Stimulated activated CD4-positive, alpha-beta T cell treated with anti-CD3 and anti-CD28 coated beads, Interleukin-4, amount 100 ng/mL, for 48 hours (primary cell): ENCODE results near the gene GAL3ST2.
"Not testable (repeated sequence)": the region's sequence is repeated elsewhere in the genome, so short reads cannot be mapped to it uniquely, and the experiment has no call there.

Source experiments
- DNase-seq, 2 donors: peaks; one replicate each; pipeline ENCODE4 v3.0.0-alpha.2; 2020; ENCODE audit warnings: low read depth in 2 of 2

GAL3ST2 gene

DNA sequence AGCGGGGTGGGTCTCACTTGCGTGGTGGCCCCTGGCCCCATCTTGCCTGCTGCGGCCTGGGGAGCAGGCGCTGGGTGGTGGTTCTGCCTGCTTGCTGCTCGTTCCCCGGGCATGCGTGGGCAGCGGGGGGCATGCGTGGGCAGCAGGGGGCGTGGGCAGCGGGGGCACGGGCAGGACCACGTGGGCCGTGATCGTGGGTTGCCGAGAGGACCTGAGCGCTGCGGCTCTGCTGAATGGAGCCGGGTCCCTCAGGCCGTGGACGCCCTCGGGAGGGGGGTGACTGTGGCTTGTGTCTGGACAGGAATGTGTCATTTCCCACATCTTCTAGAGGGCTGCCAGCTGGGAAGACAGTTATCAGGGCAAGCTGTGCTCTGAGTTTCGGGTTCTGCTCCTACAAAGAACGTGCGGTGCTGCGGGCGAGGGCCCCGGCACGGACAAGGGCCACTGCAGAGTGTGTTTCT lies 8.3 kb upstream of the GAL3ST2 start:
- DNase-seq, result no peak

DNA sequence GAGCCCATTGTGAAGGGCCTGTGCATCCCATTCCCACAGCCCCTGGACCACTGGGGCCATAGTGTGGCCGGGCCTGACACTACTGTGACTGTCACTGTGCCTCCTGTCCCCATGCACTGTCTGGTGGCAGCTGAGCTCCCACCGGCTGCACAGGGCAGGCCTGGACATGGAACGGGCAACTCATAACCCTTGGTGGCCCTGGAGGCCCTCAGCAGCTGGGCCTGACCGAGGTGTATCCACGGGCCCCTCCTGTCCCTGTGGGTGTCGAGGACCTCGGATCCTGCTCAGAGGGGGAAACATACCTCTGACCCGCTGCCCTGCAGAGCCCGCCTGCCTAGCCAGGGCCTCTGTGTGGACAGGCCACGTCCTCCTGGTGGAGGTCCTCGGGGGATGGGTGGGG lies 7.8 kb upstream of the GAL3ST2 start:
- DNase-seq, result no peak

DNA sequence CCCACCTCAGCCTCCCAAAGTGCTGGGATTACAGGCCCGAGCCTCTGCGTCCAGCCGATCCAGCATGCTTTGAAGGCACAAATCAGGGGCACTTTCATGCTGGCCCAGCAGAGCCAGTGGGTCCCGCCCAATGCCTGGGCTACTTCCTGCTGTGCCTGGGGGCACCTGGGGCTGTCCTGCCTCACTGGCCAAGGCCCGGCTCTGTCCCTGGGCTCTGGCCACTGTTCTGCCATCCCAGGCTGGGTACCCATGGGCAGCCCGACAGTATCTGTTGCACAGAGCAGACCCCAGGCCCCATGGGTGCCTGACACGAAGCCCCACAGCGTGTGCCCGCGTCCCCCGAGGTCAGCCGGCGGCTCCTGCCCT lies 6.8 kb upstream of the GAL3ST2 start:
- DNase-seq, result no peak

DNA sequence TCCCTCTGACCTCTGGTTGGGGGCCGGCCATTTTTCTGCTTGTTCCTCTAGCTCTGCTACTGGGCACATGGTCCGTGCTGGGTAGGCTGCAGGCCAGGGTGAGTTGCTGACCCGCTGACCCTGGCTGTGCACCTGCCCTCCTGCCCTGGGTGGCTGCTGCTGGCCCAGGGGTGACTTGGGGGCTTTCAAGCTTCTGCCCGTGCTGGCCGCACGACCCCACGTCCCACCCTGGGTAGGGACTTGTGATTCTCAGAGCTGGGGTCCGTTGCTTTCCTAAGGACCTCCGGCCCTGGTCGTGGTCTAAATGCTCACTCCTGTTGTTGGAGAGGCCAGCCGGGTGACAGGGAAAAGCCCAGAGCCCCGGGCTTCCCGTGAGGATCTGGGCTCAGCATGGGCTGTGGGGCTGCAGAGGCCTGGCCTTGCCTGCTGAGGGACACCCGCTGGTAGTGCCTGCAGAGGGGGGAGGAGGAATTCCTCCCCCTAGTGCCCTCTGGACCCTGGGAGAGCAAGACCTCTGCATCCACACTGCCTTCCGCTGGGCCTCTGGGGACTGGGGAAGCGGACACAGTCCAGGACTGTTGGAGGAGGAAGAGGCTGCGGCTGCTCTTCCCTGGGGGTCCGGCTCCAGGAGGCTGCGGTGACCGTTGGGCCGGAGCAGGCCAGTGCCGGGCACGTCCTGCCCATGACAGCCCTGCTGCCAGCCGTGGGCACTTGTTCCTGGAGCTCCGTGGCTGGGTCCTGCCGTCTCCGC lies 6.3 kb upstream of the GAL3ST2 start:
- DNase-seq, result no peak

DNA sequence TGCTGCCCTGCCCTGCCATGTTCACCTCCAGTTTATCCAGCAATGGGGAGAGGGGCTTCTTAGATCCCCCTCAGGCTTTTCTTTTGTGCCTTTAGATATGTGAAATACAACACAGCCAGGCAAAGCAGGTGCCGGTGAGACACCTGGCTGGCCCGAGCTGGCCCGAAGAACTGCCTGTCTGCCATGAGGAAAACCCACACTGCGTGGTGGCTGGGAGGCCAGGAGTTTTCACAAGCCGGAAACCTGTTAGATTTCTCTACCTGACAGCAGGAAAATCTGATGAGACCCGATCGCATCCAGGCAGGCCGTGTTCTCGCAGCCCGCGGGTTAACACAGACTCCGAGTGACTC lies 5.7 kb upstream of the GAL3ST2 start:
- no peak for DNase-seq

DNA sequence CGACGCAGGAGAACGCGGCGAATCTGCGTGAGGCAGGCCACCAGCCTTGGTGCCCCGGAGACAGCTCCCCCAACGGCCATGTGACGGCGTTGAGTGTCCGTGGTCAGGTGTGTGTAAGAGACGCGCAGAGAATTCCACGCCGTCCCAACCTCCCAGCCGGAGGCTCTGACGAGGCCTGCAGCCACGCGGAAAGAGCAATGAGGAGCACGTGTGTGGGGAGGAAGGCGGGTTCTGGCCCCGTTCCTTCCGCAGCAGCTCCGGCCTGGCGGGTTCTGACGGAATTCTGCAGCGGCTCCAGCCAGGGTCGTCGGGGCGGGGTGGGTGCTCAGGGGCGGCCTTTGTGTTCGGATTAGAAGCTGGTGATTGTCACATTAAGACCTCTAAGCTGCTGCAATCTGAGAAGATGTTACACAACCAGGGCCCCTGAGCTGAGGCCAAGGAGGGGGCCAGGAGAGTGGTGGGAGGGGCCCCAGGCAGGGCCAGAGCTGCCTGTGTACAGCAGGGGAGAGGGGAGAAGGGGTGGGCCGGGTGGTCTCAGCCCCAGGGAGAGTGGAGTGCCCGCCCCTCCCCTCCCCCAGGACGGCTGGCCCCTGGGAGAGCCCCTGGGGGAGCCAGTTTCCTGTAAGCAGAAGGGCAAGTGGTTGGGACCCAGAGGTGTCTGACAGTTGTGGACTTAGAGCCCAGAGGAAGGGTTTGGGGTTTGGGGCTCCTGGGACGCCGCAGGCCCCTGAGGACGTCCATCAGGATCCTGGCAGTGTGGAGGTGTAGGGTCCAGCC lies 5.1 kb upstream of the GAL3ST2 start:
- DNase-seq, result no peak

DNA sequence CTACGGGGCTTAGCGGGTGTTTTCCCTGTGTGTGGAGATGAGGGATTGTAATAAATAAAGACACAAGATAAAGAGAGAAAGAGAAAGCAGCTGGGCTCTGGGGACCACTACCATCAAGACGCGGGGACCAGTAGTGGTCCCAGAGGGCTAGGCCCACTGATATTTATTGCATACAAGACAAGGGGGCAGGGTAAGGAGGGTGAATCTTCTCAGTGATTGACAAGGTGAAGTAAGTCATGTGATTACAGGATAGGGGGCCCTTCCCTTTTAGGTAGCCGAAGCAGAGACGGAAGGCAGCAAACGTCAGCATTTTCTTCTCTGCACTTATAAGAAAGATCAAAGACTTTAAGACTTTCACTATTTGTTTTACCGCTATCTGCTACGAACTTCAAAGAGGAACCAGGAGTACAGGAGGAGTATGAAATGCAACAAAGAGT lies 4.5 kb upstream of the GAL3ST2 start:
- DNase-seq, result no peak

DNA sequence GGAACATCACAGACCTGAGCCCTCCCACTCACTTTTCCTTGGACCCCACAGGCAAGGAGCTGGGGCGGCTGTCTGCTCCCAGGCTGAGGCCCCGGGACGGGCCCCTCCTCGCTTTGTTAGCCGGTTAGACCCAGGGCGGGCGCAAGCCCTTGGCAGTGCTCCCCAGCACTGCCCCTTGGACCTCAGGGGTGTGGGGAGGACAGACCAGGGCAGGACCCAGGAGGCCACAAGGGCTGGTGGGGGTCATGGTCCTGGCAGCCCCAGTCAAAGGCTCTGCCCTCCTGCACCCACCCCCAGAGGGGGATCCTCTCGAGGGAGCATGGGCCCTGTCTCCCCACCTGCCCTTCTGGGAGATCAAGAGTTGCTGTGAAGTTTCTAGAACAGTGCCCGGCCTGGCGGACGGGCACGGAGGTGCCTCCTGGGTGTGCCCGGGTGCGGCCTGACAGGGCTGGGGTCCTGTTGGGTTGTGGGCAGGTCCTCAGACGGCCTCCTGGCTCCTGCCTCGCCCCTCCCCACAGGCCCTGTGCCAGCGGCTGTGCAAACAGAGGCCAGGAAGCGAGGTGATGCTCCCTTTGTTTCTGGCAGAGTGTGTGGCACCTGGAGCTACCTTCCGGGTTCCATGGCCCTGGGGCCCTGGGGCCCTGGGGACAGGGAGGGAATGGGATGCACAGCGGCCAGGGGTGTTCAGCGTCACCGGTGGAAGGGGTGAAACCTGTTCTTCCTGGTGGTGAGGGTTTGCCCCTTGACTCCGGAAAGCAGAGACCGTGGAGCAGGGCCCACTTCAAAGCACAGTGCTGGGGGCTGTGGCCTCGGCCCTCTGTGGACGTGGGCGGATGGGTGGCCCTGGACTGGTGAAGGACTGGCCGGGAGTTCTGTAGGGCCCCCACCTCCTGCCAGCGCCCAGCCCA lies 2.9 kb upstream of the GAL3ST2 start:
- DNase-seq, result no peak

DNA sequence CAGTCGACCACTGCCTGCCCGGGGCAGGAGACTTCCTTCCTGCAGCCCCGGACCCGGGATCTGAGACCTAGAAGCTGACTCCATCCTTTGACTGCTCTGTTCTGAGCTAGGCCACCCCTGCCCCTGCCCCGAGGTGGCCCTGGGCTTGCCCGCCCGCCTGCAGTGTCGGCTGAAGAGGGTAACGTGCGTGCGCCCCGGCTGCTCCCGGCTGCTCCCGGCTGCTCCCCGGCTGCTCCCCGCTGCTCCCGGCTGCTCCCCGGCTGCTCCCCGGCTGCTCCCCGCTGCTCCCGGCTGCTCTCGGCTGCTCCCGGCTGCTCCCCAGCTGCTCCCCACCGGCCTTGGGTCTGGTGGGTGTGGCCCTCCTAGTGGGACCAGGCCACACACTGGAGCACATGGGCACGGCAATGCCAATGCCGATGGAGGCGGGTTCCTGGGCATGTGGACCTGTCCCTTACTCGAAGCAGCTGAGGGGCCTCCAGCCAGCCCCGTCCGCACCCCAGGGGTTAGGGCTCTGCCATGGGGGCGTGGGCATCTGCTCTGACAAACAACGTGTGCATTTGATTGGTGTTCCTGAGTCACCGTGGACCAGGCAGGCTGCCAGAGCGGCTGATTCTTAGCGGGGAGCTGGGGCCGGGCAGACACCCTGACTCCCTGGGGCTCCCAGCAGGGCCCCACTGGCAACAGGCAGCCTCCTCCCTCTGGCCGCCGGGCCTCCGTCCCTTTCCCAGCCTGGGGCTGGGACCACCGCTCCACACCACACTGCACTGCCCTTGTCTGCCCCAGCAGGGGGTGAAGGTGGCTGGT lies 2.0 kb upstream of the GAL3ST2 start:
- DNase-seq, result no peak

DNA sequence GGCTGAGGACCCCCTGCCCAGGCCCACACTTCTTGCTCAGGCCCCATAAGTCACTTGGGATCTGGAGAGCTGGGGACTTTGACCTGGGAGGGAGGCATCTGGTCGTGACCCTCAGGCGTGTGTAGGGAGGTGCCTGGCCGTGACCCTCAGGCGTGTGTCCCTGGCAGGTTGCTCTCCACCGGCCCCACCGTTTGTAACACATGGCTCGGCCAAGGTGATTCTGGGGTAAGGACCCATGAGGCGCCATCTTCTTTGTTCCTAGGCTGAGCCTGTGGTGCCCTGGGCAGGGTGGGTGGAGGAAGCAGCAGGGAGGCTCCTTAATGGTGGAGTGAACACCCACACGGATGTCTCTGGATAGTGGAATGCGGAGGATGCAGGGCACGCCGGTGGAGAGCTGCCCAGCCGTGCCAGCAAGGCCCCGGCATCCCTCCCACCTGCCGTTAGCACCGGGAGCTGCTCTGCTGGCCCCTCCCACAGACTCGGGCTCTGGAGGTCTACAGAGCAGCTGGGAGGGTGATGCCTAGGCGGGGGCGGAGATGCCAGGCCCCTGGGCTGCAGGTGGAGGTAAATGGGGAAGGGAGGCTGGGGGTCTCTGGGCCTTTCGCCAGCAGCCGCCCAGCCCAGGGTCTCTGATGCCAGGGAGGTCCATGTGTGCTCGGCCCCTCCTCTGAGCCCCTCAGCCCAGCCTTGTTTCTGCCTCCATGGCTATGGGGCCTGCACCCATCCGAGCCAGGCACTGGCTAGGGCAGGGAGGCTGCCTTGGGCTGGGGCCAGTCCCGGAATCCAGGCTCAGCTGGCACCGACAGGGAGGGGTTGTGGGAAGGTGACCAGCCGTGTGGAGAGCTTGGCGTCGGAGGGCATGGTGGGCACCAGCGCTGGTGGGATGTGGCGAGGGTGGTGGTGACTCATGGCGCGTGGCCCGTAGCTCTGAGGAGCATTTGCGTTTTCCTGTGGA lies 1.1 kb upstream of the GAL3ST2 start:
- DNase-seq, result no peak

DNA sequence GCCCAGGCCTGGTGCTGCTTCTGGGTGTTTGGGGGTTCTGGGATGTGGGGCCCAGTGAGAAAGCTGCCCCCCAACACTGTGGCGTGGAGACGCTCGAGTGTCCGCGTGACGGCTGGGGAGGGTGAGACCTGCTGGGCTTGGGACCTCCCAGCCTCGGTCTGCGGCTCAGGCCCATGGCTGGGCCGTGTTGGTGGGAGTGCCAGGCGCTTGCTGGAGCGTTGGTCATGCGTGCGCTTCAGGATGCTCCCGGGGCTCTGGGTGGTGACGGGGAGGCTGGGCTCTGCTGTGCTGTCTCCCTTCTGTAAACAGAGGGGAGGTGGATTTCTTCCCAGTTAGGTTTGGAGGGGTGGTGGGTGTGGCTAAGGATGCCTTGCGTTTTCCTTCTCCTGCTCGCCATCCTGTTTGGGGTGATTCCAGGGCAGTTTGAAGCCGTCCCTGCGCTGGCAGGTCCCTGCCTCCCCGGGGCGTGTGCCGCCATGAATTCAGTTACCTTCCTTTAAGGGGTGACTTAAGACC lies 606 bp downstream of the GAL3ST2 start:
- no peak for DNase-seq

DNA sequence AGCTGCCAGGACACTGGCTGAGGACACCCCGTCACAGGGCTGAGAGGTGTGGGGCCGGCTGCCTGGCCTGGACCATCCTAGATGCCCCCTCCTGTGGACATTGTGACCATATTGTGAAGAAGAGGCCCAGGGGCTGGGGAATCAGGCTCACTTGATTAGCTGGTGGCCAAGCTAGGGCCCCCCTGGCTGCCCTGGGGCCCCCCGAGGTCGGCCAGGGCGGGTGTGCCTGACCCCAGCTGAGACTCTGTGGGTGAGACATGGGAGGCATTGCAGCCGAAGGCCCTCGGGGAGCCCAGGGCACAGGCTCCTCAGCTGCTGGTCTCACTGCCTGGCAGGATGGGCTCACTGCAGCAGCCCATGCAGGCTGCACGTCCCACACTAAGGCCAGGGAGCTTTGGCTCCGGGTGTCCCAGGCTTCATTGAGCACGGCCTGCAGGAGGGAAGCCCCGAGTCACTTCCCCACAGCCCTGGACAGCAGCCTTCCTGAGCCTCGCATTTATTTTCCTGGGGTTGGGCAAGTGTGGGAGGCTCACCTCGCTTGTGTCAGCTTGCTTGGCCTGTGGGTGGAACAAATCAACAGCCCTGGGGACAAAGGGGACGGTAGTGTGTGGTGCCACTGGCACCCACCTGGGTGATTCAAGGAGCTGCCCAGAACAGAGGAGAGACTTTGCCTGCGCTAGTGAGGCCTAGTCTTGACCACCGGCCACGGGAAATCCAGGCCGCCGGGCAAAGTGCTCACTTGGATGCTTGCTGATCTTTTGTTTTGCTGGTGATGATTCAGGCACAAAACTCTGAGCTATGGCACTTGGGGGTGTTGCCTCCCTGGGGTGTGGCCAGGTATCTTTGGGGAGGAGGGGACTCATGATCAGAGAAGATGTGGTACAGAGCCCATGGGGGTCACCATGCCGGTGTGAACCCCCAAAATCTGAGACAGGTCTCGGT lies 1.3 kb downstream of the GAL3ST2 start:
- no peak for DNase-seq

DNA sequence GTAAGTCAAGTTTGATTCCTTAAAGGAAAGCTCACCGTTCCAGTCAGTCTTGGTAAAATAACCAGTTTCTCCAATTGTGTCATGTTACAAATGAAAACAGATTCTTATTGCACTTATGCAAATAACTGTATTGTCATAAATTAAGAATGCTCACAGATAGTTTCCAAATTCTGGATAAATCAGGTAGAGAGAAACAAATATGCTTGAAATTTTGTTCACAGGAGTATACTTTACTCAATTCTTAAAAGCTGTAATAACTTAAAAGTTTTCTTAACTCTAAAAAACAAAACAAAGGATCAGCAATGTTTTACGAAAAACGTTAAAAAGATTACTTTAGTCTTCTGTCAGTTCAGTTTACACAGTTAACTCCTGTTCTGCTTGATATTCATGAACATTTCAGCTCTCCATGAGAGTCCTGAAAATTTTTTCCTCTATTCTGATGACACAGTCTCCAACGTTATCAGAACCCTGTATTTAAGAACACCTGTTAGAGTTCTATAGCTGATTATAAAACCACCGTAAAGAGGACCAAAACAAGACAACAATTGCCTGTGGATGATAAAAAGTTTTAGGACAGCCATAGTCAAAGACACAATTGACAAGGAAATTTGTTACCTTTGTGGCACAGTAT lies 4.4 kb downstream of the GAL3ST2 start:
- no peak for DNase-seq

DNA sequence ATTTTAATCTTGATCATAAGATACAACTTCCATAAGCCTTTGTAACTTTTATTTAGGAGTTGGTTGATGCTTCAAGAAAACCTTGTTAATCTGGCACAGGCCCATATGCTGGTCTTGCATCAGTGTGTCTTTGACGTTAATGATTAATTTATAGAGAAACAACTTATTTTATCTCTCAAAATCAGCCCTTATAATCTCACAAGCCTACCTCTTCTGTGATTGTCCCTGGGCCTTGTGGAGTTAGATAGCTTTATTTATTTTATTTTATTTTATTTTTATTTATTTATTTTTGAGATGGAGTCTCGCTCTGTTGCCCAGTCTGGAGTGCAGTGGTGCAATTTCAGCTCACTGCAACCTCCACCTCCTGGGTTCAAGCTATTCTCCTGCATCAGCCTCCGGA lies 5.4 kb downstream of the GAL3ST2 start:
- not testable (repeated sequence) for DNase-seq

DNA sequence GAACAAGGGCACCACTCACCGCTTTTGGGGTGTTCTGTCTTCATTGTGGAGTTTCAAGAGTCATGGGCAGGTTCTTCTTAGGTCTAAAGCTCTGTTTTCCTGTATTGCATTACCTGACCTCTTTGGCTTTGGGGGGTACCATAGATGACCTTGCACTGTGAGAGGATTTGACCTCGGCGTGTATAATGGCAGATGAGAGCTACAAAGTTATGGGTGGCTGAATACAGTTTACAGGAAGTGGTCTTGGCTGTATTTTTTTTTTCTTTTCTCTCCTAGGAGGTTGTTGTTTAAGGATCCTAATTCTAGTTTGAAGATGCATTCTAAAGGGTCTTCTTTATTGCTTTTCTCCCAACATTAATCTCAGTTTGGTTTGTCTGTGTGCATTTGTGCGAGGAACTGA lies 11.5 kb downstream of the GAL3ST2 start:
- DNase-seq, result no peak

DNA sequence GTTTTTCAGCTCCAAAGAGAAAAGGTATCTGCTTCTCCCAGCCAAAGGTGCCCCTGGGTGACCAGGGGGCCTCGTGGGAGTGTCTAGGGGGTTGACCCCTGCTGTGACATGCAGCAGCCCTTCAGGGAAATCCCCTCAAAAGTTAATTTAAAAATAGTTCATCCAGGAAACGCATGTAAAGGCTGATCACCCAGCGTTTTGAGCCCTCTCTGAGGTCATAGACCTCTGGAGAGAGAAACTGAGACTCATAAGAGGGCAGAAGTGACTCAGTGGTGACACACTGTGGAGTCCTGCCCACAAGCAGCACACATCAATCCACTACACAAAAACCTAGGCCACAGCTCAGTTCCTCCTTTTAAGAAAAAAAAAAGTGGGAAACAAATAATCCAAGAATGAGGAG lies 11.9 kb downstream of the GAL3ST2 start:
- peak in 1 of 2 donors; percentile 46 for DNase-seq

DNA sequence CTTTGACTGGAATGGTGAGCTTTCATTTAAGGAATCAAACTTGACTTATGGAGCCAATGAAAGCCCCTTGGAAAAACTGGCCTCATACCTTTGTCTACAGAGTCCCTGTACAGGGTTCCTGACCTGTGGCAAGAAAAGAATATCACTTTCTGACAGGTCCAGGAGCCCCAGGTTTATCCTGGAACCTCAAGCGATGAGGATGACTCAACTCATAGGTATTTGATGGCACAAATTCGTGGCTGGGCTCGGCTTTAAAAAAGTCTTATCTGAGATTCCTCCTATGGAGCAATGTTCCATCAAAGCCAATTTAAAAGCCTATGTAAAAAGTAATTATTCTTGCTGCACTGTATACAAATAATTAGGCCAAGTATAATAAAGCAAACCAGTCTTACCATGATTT lies 14.8 kb downstream of the GAL3ST2 start:
- DNase-seq, result not testable (repeated sequence)

DNA sequence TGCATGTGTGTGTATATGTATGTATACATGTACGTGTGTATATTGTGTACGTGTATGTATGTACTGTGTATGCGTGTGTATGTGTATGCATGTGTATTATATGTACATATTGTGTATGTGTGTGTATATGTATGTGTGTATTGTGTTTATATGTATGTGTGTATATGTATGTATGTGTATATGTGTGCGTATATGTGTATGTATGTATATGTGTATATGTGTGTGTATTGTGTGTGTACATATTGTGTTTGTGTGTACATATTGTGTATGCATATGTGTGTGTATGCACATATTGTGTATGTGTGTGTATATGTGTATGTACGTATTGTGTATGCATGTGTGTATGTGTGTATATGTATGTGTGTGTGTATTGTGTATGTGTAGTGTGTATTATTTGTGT lies 16.8 kb downstream of the GAL3ST2 start:
- no peak for DNase-seq
